HepG2 (cell line): ENCODE results near the gene AP4M1. TPM values are rescaled to one million over a fixed set of nuclear protein-coding genes. Genes with fewer than 3 reads are reported as not detected.

ENCODE experiments used
- ATAC-seq: fragments of 200-7000 bp; cut with Tn5 transposase; 3 replicates; pipeline ENCODE4 v1.9.1; 2020; ENCODE audit warnings: mild to moderate bottlenecking, moderate library complexity
- BruUV-seq: library from RNA; stranded (reverse); fragments of 400-500 nt; replicated peaks from 2 replicates; lab custom pipeline; 2021; lab: Mats Ljungman, UMichigan
- CTCF ChIA-PET: fragments of 300-600 bp; formaldehyde crosslinking; extraction: SDS; loops from one replicate; lab custom pipeline; 2021; ENCODE audit warnings: low total read pairs, inconsistent platforms, low intra/inter-chr PET ratio; lab: Yijun Ruan, JAX
- POLR2A ChIA-PET: fragments of 350-600 bp; sonication (Branson Sonifier 250); formaldehyde crosslinking; loops from one replicate; lab custom pipeline; 2020; ENCODE audit warnings: antibody characterized with exemption, inconsistent platforms; lab: Yijun Ruan, JAX
- DNase-seq: peaks from one replicate; pipeline ENCODE4 v3.0.0-alpha.2; 2015; ENCODE audit warnings: low spot score
- FAIRE-seq: peaks from 3 replicates; lab custom pipeline; 2011; peaks lifted over from hg19 to GRCh38; lab: Jason Lieb, UNC
- H2AFZ ChIP-seq: one replicate; pipeline ENCODE4 v1.6.1; 2011; ENCODE audit warnings: low read length, inconsistent platforms
- H3K27ac ChIP-seq: fragments of 300-600 bp; 3 replicates; pipeline ENCODE4 v1.8.0; 2011; ENCODE audit warnings: mixed run types, mild to moderate bottlenecking, mixed read lengths, low read length, inconsistent platforms; ENCODE audit not compliant: insufficient read depth; ENCODE audit errors: extremely low read length
- H3K27me3 ChIP-seq, 2 experiments: fragments of 200-600 bp in 1 of 2; 2 replicates in 1 of 2; 3 replicates in 1 of 2; pipeline versions ENCODE4 v1.6.0 to v1.8.0; 2011; ENCODE audit warnings: low read length in 2 of 2, mild to moderate bottlenecking in 2 of 2, moderate library complexity in 2 of 2, inconsistent platforms in 1 of 2; ENCODE audit not compliant: insufficient read depth in 2 of 2, control insufficient read depth in 1 of 2
- H3K36me3 ChIP-seq, 2 experiments: fragments of 200-600 bp in 1 of 2; replicated peaks in 1 of 2; 2 replicates in 1 of 2; 3 replicates in 1 of 2; pipeline versions ENCODE4 v1.5.1 to v1.8.0; 2011; ENCODE audit warnings: low read length in 2 of 2, inconsistent platforms in 1 of 2; ENCODE audit not compliant: insufficient read depth in 2 of 2, control insufficient read depth in 1 of 2
- H3K4me1 ChIP-seq: 2 replicates; pipeline ENCODE4 v1.5.1; 2012; ENCODE audit warnings: low read length, inconsistent platforms; ENCODE audit not compliant: insufficient read depth
- H3K4me2 ChIP-seq: 2 replicates; pipeline ENCODE4 v1.6.0; 2011; ENCODE audit warnings: low read depth, low read length, inconsistent platforms
- H3K4me3 ChIP-seq, 3 experiments: fragments of 200-600 bp in 1 of 3; sonication (generic), shearing (Covaris generic) in 1 of 3; replicated peaks in 1 of 3; 2 replicates each; pipeline ENCODE4 v1.5.1; 2011 to 2016; ENCODE audit warnings: low read length in 3 of 3, inconsistent platforms in 2 of 3, low read depth in 2 of 3, mild to moderate bottlenecking in 2 of 3, control low read depth in 1 of 3, mixed read lengths in 1 of 3; ENCODE audit not compliant: insufficient read depth in 1 of 3
- H3K79me2 ChIP-seq: one replicate; pipeline ENCODE4 v1.6.1; 2011; ENCODE audit warnings: low read length, inconsistent platforms; ENCODE audit not compliant: insufficient read depth
- H3K9ac ChIP-seq: 2 replicates; pipeline ENCODE4 v1.6.0; 2011; ENCODE audit warnings: mild to moderate bottlenecking, low read depth, low read length, inconsistent platforms; ENCODE audit not compliant: insufficient read depth
- H3K9me3 ChIP-seq: 2 replicates; pipeline ENCODE4 v1.5.1; 2012; ENCODE audit warnings: mild to moderate bottlenecking, low read length
- H4K20me1 ChIP-seq: 2 replicates; pipeline ENCODE4 v1.6.0; 2011; ENCODE audit warnings: inconsistent platforms, mild to moderate bottlenecking, low read length, moderate library complexity; ENCODE audit not compliant: insufficient read depth
- CC2D1A ChIP-seq: sonication (generic); formaldehyde crosslinking; IDR thresholded peaks from 2 replicates; pipeline ENCODE4 v1.8.1; 2023; ENCODE audit warnings: mild to moderate bottlenecking, missing genetic modification reagents
- CCDC6 ChIP-seq: sonication (generic); formaldehyde crosslinking; IDR thresholded peaks from 2 replicates; pipeline ENCODE4 v1.8.1; 2022; ENCODE audit warnings: mild to moderate bottlenecking, missing genetic modification reagents, moderate library complexity
- CHCHD3 ChIP-seq: sonication (generic); formaldehyde crosslinking; IDR thresholded peaks from 2 replicates; pipeline ENCODE4 v1.8.0; 2022; ENCODE audit warnings: mild to moderate bottlenecking, missing genetic modification reagents, moderate library complexity
- GABPA ChIP-seq, 2 experiments: IDR thresholded peaks; 2 replicates each; pipeline ENCODE4 v1.6.1; 2011 to 2016; ENCODE audit warnings: low read depth in 2 of 2, low read length in 1 of 2, missing biosample characterization in 1 of 2, missing genetic modification characterization in 1 of 2
- GLI4 ChIP-seq: sonication (generic); formaldehyde crosslinking; IDR thresholded peaks from 2 replicates; pipeline ENCODE4 v1.5.1; 2020; ENCODE audit warnings: missing genetic modification reagents, mild to moderate bottlenecking, moderate library complexity, borderline replicate concordance
- KDM2A ChIP-seq: sonication (generic); formaldehyde crosslinking; IDR thresholded peaks from 2 replicates; pipeline ENCODE4 v1.4.0; 2020; ENCODE audit warnings: low read depth, missing genetic modification reagents, borderline replicate concordance
- MIER2 ChIP-seq: IDR thresholded peaks from 2 replicates; pipeline ENCODE4 v1.6.1; 2016; ENCODE audit warnings: missing biosample characterization, missing genetic modification reagents
- MXD4 ChIP-seq: IDR thresholded peaks from 2 replicates; pipeline ENCODE4 v1.6.1; 2016; ENCODE audit warnings: mild to moderate bottlenecking, missing biosample characterization, missing genetic modification reagents
- NKX3-1 ChIP-seq: sonication (generic); formaldehyde crosslinking; IDR thresholded peaks from 2 replicates; pipeline ENCODE4 v1.5.0; 2020; ENCODE audit warnings: missing genetic modification reagents
- RFXANK ChIP-seq: IDR thresholded peaks from 2 replicates; pipeline ENCODE4 v1.6.1; 2016
- TBX2 ChIP-seq: sonication (generic); formaldehyde crosslinking; IDR thresholded peaks from 2 replicates; pipeline ENCODE4 v1.5.0; 2020; ENCODE audit warnings: missing genetic modification reagents, mild to moderate bottlenecking, borderline replicate concordance
- ZFYVE20 ChIP-seq: sonication (generic); formaldehyde crosslinking; IDR thresholded peaks from 2 replicates; pipeline ENCODE4 v1.8.0; 2023; ENCODE audit warnings: low read depth, mild to moderate bottlenecking, moderate library complexity, missing genetic modification reagents, borderline replicate concordance
- ZNF564 ChIP-seq: sonication (generic); formaldehyde crosslinking; IDR thresholded peaks from 2 replicates; pipeline ENCODE4 v1.8.1; 2023; ENCODE audit warnings: mild to moderate bottlenecking, missing genetic modification reagents
- WGBS: methylation state at CpG from one replicate; pipeline ENCODE4 v1.1.6; 2017; ENCODE audit warnings: low lambda C conversion rate; 5-methylcytosine and 5-hydroxymethylcytosine counted together
- in situ Hi-C: cut with HindIII; loops from 2 replicates; pipeline ENCODE4 v1.10.0; 2017; ENCODE audit warnings: low pct_unique_long_range_greater_than_20kb; ENCODE audit not compliant: extremely low pct_ligation_motif_present
- intact Hi-C: fragments of 100-400 bp; cut with micrococcal nuclease; formaldehyde crosslinking; loops from one replicate; pipeline ENCODE4 v1.10.0; 2022; ENCODE audit not compliant: unreplicated experiment
- polyA plus RNA-seq, 8 experiments: library from polyadenylated mRNA; depleted of rRNA in 3 of 8; stranded (reverse) in 7 of 8; unstranded in 1 of 8; fragments of >200 nt; fragmentation: Illumina TruSeq in 4 of 8; extraction: Trizol in 4 of 8; gene quantifications; 2 replicates each; pipeline versions ENCODE4 v1.2.1 to v1.2.3, GENCODE V29; 2011 to 2016; ENCODE audit warnings: low read depth in 4 of 8, missing spikeins in 1 of 8, mixed read lengths in 1 of 8; ENCODE audit not compliant: insufficient read depth in 1 of 8
- total RNA-seq, 5 experiments: library from RNA; depleted of rRNA; stranded (reverse); fragments of >200 nt; fragmentation: Illumina TruSeq; extraction: Trizol; gene quantifications; 2 replicates each; pipeline ENCODE4 v1.2.3, GENCODE V29; 2016; ENCODE audit warnings: low read depth in 1 of 5
- TF ChIP-seq, protein P1 (sequence below): sonication (generic); formaldehyde crosslinking; IDR thresholded peaks from 2 replicates; pipeline ENCODE4 v1.5.1; 2020; ENCODE audit warnings: missing genetic modification reagents, mild to moderate bottlenecking, borderline replicate concordance
- TF ChIP-seq, protein P2 (sequence below): sonication (generic); formaldehyde crosslinking; IDR thresholded peaks from 2 replicates; pipeline ENCODE4 v1.5.0; 2020; ENCODE audit warnings: missing genetic modification reagents
- TF ChIP-seq, protein P3 (sequence below): sonication (generic); formaldehyde crosslinking; IDR thresholded peaks from 2 replicates; pipeline ENCODE4 v1.4.0; 2020; ENCODE audit warnings: missing genetic modification reagents; ENCODE audit errors: not compliant biosample characterization
- TF ChIP-seq, protein P4 (sequence below): sonication (generic); formaldehyde crosslinking; IDR thresholded peaks from 2 replicates; pipeline ENCODE4 v1.9.0; 2021; ENCODE audit warnings: missing genetic modification reagents, borderline replicate concordance
- TF ChIP-seq, protein P5 (sequence below): sonication (generic); formaldehyde crosslinking; IDR thresholded peaks from 2 replicates; pipeline ENCODE4 v1.8.1; 2023; ENCODE audit warnings: mild to moderate bottlenecking, missing genetic modification reagents, borderline replicate concordance

Gene AP4M1
- total and polyA plus RNA-seq, 2 of the 13 experiments (the other 11 are each of a cell fraction or from before 2014, with no cell fraction given): 6.3 to 9.7 TPM

DNA sequence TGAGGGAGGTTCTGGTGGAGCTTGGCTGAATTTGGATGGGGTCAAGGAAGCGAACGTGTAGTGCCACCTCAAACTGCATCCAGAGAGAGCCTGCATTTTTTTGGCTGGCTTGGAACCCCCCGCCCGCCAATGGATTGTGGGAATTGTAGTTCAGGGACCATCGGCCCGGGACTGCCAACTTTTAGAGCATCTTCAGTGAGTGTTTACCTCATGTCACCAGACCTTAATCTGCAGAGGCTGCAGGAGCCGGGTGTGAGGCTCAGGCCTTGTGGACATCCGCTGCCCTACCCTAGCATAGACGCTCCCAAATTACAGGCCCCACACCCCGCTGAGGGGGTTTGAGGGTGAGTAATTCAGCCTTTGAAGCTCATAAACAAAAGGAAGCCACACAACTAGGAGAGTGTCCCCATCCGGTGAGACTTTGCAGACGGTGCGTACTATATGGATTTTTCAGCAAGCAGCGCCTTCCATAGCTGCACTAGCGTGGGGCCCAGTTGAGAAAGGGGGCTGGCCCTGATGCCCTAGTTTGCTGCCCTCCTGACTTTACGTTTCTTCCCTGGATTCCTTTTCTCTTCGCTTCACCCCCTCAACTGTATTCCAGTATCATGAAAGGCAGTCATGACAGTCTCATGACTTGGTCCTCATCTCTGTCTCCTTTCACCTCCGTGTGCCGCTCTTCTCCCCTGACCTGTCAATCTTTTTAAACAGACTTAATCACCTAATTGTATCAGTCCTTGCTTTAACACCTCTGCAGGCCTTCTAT is 18.7 kb downstream of the AP4M1 start:
- CTCF ChIA-PET: no interaction called here
- Histone ChIP-seq H3K27me3 (no peaks in the 10 kb centered on the region; a peak in 1 of 5 replicates), H3K4me1 (peaks cover 45% of the 10 kb centered on the region), H2AFZ (peak overlapping the region; percentile 71), H3K4me2 (peak overlapping the region; percentile 98), H3K9ac (peak overlapping the region; percentile 87), H3K79me2 (peaks cover 8% of the 10 kb centered on the region), H3K36me3 (no peaks in the 10 kb centered on the region), H3K4me3 (peak overlapping the region; percentile 62 to 98 (median 95)), H3K27ac (peak overlapping the region; percentile 77), H3K9me3 (no peaks in the 10 kb centered on the region), H4K20me1 (no peaks in the 10 kb centered on the region)
- intact Hi-C loops: loop anchor here (2.0 kb wide), 1 partner anchor 19 kb away; the partner anchor contains the start of genes AP4M1 and MCM7
- POLR2A ChIA-PET: interaction anchor here (0.6 to 2.0 kb wide), 2 partner anchors 19 to 48 kb away, joined by 3 to 21 read pairs; partner anchors contain the start of genes AP4M1, GAL3ST4 and MCM7
- WGBS: 2% methylated on average over 6 of the region's 19 CpGs
- DNase-seq: peak; percentile 57
- no peak for FAIRE-seq
- in situ Hi-C loops: no loop called here
- BruUV-seq: no TSS peak
- peak; percentile 59 for ATAC-seq
- no peak for TF ChIP-seq MXD4 (CRISPR knock-in tag)
- no peak for TF ChIP-seq GLI4
- no peak for TF ChIP-seq RFXANK
- no peak for TF ChIP-seq TBX2 (CRISPR knock-in tag)
- TF ChIP-seq GABPA (IDR thresholded peaks at IDR 0.05; ENCODE audit: low read depth, low read length): no peak
- TF ChIP-seq GABPA (CRISPR knock-in tag; IDR thresholded peaks at IDR 0.05; ENCODE audit: low read depth): peak; percentile 44
- 0 out of 2 replicates have a peak, but pooled peaks have one; percentile 18 for TF ChIP-seq CCDC6 (CRISPR knock-in tag)
- TF ChIP-seq NKX3-1: no peak
- no peak for TF ChIP-seq CC2D1A
- TF ChIP-seq, protein P1, sequence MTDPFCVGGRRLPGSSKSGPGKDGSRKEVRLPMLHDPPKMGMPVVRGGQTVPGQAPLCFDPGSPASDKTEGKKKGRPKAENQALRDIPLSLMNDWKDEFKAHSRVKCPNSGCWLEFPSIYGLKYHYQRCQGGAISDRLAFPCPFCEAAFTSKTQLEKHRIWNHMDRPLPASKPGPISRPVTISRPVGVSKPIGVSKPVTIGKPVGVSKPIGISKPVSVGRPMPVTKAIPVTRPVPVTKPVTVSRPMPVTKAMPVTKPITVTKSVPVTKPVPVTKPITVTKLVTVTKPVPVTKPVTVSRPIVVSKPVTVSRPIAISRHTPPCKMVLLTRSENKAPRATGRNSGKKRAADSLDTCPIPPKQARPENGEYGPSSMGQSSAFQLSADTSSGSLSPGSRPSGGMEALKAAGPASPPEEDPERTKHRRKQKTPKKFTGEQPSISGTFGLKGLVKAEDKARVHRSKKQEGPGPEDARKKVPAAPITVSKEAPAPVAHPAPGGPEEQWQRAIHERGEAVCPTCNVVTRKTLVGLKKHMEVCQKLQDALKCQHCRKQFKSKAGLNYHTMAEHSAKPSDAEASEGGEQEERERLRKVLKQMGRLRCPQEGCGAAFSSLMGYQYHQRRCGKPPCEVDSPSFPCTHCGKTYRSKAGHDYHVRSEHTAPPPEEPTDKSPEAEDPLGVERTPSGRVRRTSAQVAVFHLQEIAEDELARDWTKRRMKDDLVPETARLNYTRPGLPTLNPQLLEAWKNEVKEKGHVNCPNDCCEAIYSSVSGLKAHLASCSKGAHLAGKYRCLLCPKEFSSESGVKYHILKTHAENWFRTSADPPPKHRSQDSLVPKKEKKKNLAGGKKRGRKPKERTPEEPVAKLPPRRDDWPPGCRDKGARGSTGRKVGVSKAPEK: no peak
- TF ChIP-seq, protein P2, sequence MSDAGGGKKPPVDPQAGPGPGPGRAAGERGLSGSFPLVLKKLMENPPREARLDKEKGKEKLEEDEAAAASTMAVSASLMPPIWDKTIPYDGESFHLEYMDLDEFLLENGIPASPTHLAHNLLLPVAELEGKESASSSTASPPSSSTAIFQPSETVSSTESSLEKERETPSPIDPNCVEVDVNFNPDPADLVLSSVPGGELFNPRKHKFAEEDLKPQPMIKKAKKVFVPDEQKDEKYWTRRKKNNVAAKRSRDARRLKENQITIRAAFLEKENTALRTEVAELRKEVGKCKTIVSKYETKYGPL: no peak
- TF ChIP-seq, protein P3, sequence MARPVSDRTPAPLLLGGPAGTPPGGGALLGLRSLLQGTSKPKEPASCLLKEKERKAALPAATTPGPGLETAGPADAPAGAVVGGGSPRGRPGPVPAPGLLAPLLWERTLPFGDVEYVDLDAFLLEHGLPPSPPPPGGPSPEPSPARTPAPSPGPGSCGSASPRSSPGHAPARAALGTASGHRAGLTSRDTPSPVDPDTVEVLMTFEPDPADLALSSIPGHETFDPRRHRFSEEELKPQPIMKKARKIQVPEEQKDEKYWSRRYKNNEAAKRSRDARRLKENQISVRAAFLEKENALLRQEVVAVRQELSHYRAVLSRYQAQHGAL (CRISPR knock-in tag): no peak
- no peak for TF ChIP-seq KDM2A (CRISPR knock-in tag)
- no peak for TF ChIP-seq ZFYVE20 (CRISPR knock-in tag)
- TF ChIP-seq, protein P4, sequence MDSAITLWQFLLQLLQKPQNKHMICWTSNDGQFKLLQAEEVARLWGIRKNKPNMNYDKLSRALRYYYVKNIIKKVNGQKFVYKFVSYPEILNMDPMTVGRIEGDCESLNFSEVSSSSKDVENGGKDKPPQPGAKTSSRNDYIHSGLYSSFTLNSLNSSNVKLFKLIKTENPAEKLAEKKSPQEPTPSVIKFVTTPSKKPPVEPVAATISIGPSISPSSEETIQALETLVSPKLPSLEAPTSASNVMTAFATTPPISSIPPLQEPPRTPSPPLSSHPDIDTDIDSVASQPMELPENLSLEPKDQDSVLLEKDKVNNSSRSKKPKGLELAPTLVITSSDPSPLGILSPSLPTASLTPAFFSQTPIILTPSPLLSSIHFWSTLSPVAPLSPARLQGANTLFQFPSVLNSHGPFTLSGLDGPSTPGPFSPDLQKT: no peak
- no peak for TF ChIP-seq MIER2 (CRISPR knock-in tag)
- TF ChIP-seq ZNF564: no peak
- no peak for TF ChIP-seq CHCHD3 (CRISPR knock-in tag)
- TF ChIP-seq, protein P5, sequence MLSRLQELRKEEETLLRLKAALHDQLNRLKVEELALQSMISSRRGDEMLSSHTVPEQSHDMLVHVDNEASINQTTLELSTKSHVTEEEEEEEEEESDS: no peak
